Thoracic aorta (tissue), 2 donors: ENCODE data around the gene FRMD8. TPM values are rescaled to one million over a fixed set of nuclear protein-coding genes. Genes with fewer than 3 reads are reported as not detected.

ENCODE experiments used
- ATAC-seq: fragments of 150-250 bp; one replicate; pipeline ENCODE4 v1.8.0; 2017; ENCODE audit warnings: low read depth; ENCODE audit not compliant: insufficient number of reproducible peaks, low FRiP score
- DNase-seq: peaks from one replicate; pipeline ENCODE4 v3.0.0-alpha.2; 2020; ENCODE audit warnings: low spot score
- H3K27ac ChIP-seq, 2 donors: fragments of 200-600 bp; sonication (generic); 1 replicate in 1 of 2; 2 replicates in 1 of 2; pipeline ENCODE4 v1.5.1; 2016; ENCODE audit warnings: mild to moderate bottlenecking in 2 of 2, moderate library complexity in 2 of 2
- H3K27me3 ChIP-seq: fragments of 200-600 bp; sonication (generic); replicated peaks from 2 replicates; pipeline ENCODE4 v1.6.0; 2016; ENCODE audit warnings: mild to moderate bottlenecking; ENCODE audit not compliant: insufficient read depth
- H3K36me3 ChIP-seq: fragments of 200-600 bp; sonication (generic); one replicate; pipeline ENCODE4 v1.5.1; 2016
- H3K4me1 ChIP-seq, 2 donors: fragments of 200-600 bp; sonication (generic); 1 replicate in 1 of 2; 2 replicates in 1 of 2; pipeline versions ENCODE4 v1.5.1 to v1.6.0; 2016; ENCODE audit warnings: low read depth in 2 of 2, mild to moderate bottlenecking in 1 of 2; ENCODE audit not compliant: control insufficient read depth in 1 of 2
- H3K4me3 ChIP-seq: fragments of 200-600 bp; sonication (generic); 2 replicates; pipeline ENCODE4 v1.5.1; 2016; ENCODE audit warnings: mild to moderate bottlenecking
- H3K9me3 ChIP-seq: fragments of 200-600 bp; sonication (generic); 2 replicates; pipeline ENCODE4 v1.5.1; 2016
- total RNA-seq, 2 donors: library from RNA; depleted of rRNA; stranded (reverse); fragments of >200 nt; gene quantifications; one replicate each; pipeline versions ENCODE4 v1.1.0 to v1.2.3, GENCODE V29; 2016
- TF ChIP-seq, protein P1 (sequence below): fragments of 200-600 bp; sonication (generic); IDR thresholded peaks from one replicate; pipeline ENCODE4 v1.5.1; 2019; ENCODE audit warnings: antibody characterized with exemption

Gene FRMD8
- total RNA-seq: 10 to 100 TPM; 45.2 to 45.9 TPM

DNA sequence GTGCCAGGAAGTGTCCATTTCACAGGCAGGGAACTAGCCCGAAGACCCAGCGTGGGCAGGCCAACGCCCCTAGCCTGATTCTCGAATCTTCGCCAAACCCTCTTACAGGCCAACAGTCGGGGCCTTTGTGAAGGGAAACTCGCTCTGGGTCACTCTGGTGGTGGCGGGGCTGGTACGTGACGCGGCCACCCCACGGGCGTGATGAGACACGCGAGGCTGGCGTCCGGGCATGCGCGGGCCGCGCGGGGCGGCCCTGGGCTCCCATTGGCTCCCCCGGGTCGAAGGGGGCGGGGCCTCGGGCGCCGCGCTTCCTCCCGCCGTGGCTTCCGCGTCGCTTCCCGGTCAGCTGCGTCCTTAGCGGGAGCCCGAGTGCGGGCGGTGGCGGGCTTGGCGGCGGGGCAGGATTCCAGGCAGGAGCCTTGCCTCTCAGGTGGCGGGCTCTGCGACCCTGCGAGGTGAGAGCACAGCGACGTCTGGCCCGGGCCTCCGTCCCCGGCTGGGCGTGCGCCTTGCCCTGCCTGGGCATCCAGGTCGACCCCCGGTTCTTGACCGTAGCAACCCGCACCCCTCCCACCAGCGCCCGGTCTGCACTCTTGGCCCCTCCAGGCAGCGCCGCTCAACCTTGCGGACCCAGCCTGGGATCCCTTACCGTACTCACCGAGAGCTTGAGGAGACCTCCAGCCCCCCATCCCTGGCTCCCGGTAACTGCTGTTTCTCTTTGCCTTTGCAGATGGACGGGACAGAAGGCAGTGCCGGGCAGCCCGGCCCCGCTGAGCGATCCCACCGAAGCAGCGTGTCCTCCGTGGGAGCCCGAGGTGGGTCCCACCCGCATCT lies at the start of gene FRMD8:
Gene FRMD8, plus strand, starts transcription at position 331 of the 834 bp plus-strand sequence. Its CDS starts 400 bp downstream, at position 731.
- Histone ChIP-seq H3K4me1 (peaks cover 28 to 77% of the 10 kb centered on the region in 2 donors), H3K36me3 (no peaks in the 10 kb centered on the region), H3K27ac (peak within 1 kb of the TSS; percentile 94 to 97), H3K4me3 (peak within 1 kb of the TSS; percentile 85), H3K27me3 (no peaks in the 10 kb centered on the region), H3K9me3 (no peaks in the 10 kb centered on the region)
- TF ChIP-seq, protein P1, sequence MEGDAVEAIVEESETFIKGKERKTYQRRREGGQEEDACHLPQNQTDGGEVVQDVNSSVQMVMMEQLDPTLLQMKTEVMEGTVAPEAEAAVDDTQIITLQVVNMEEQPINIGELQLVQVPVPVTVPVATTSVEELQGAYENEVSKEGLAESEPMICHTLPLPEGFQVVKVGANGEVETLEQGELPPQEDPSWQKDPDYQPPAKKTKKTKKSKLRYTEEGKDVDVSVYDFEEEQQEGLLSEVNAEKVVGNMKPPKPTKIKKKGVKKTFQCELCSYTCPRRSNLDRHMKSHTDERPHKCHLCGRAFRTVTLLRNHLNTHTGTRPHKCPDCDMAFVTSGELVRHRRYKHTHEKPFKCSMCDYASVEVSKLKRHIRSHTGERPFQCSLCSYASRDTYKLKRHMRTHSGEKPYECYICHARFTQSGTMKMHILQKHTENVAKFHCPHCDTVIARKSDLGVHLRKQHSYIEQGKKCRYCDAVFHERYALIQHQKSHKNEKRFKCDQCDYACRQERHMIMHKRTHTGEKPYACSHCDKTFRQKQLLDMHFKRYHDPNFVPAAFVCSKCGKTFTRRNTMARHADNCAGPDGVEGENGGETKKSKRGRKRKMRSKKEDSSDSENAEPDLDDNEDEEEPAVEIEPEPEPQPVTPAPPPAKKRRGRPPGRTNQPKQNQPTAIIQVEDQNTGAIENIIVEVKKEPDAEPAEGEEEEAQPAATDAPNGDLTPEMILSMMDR: no peak
- DNase-seq: peak; percentile 74
- peak; percentile 42 for ATAC-seq

DNA sequence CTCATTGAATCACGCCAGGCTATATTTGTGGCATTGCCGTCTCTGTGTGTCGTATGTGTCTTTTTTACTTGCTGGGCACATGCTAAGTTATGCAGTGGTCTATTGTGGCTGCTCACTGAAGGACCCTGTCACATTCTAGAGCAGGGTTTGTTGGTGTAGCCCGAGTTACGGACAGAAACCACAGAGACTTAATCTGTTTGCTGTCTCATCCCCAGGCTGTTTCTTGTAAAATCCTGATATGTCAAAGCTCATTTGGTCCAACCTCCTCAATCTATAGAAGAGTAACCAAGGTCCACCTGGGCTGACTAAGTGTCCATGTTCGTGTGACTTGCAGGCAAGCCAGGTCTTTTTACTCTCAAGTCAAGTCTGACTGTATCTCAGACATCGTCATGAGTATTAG lies 47.8 kb upstream of the FRMD8 start:
- no peak overlapping the region for H3K4me3 ChIP-seq
- no peaks in the 10 kb centered on the region for H3K9me3 ChIP-seq
- peaks cover 38% of the 10 kb centered on the region for H3K36me3 ChIP-seq
- H3K27me3 ChIP-seq: no peaks in the 10 kb centered on the region
- peaks cover 8 to 27% of the 10 kb centered on the region in 2 donors for H3K4me1 ChIP-seq
- ATAC-seq (no peak), DNase-seq (no peak)
- TF ChIP-seq, protein P1: no peak
- H3K27ac ChIP-seq: no peak overlapping the region

GRCh38 chr11:65340226-65340625 lies 46.2 kb upstream of the FRMD8 start:
- TF ChIP-seq, protein P1: no peak
- peaks cover 53% of the 10 kb centered on the region for H3K36me3 ChIP-seq
- H3K4me3 ChIP-seq: no peak overlapping the region
- DNase-seq (no peak), ATAC-seq (no peak)
- no peaks in the 10 kb centered on the region for H3K9me3 ChIP-seq
- H3K27me3 ChIP-seq: no peaks in the 10 kb centered on the region
- H3K27ac ChIP-seq: no peak overlapping the region
- peaks cover 5 to 17% of the 10 kb centered on the region in 2 donors for H3K4me1 ChIP-seq

DNA sequence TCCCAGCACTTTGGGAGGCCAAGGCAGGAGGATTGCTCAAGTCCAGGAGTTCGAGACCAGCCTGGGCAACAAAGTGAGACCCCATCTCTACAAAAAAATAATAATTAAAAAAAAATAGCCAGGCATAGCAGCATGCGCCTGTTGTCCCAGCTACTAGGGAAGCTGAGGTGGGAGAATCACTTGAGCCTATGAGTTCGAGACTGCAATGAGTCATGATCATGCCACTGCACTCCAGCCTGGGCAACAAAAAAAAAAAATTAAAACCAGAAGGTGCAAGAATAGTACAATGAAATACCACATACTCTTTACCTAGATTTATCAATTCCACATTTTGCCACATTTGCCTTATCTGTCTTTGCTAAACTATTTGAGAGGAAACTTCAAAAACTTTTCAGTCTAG lies 44.6 kb upstream of the FRMD8 start:
- no peaks in the 10 kb centered on the region for H3K27me3 ChIP-seq
- no peak for ATAC-seq
- H3K4me1 ChIP-seq: peaks cover 0 to 7% of the 10 kb centered on the region in 2 donors
- no peak for DNase-seq
- peaks cover 70% of the 10 kb centered on the region for H3K36me3 ChIP-seq
- no peak overlapping the region for H3K4me3 ChIP-seq
- TF ChIP-seq, protein P1: no peak
- H3K9me3 ChIP-seq: no peaks in the 10 kb centered on the region
- H3K27ac ChIP-seq: no peak overlapping the region

DNA sequence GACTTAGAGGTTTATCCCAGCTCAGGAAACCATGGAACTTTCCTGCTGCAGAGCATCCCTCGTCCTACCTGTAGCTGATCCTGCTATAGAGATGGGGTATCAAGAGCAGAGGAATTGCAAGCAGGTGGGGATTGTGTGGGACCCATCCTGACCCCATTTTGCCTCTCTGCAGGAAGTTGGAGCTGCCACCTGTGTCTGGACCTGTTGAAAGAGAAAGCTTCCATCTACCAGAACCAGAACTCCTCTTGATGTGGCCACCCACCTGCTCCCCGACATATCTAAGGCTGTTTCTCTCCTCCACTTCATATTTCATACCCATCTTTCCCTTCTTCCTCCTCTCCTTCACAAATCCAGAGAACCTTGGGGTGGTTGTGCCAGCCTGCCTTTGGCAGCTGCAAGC lies 34.9 kb upstream of the FRMD8 start:
- Histone ChIP-seq H3K36me3 (peaks cover 60% of the 10 kb centered on the region), H3K27ac (no peak overlapping the region), H3K4me3 (no peak overlapping the region), H3K27me3 (no peaks in the 10 kb centered on the region), H3K4me1 (peaks cover 18 to 24% of the 10 kb centered on the region in 2 donors), H3K9me3 (no peaks in the 10 kb centered on the region)
- TF ChIP-seq, protein P1: no peak
- DNase-seq: no peak
- no peak for ATAC-seq
